NCI-H510A (cell line): ENCODE measurements around the gene COL6A2.
"Not testable (repeated sequence)": the region's sequence is repeated elsewhere in the genome, so short reads cannot be mapped to it uniquely, and the experiment has no call there.

Experiments
- DNase-seq: peaks from one replicate; lab custom pipeline; 2025; lab: John Stamatoyannopoulos, UW

COL6A2 gene

GRCh38 chr21:46061063-46061462 lies 36.8 kb upstream of the COL6A2 start:
- DNase-seq, result no peak

GRCh38 chr21:46061518-46061917 lies 36.4 kb upstream of the COL6A2 start:
- DNase-seq, result no peak

- no peak for DNase-seq
Observed at GRCh38 chr21:46061950-46062349, 36.0 kb upstream of the COL6A2 start.

- no peak for DNase-seq
Observed at GRCh38 chr21:46062471-46063211, 35.3 kb upstream of the COL6A2 start.

GRCh38 chr21:46063227-46063626 lies 34.7 kb upstream of the COL6A2 start:
- no peak for DNase-seq

GRCh38 chr21:46063734-46064680 lies 33.9 kb upstream of the COL6A2 start:
- DNase-seq, result no peak

- no peak for DNase-seq
Observed at GRCh38 chr21:46064870-46065214, 33.1 kb upstream of the COL6A2 start.

GRCh38 chr21:46065215-46065913 lies 32.5 kb upstream of the COL6A2 start:
- DNase-seq, result no peak

- no peak for DNase-seq
Observed at GRCh38 chr21:46065914-46066551, 31.9 kb upstream of the COL6A2 start.

GRCh38 chr21:46066591-46067331 lies 31.2 kb upstream of the COL6A2 start:
- no peak for DNase-seq

- DNase-seq, result no peak
Observed at GRCh38 chr21:46067505-46068201, 30.3 kb upstream of the COL6A2 start.

- DNase-seq, result no peak
Observed at GRCh38 chr21:46068516-46069079, 29.3 kb upstream of the COL6A2 start.

- DNase-seq, result no peak
Observed at GRCh38 chr21:46069166-46069565, 28.7 kb upstream of the COL6A2 start.

- DNase-seq, result no peak
Observed at GRCh38 chr21:46069719-46070279, 28.1 kb upstream of the COL6A2 start.

GRCh38 chr21:46071082-46071481 lies 26.8 kb upstream of the COL6A2 start:
- DNase-seq, result no peak

GRCh38 chr21:46076724-46077123 lies 21.2 kb upstream of the COL6A2 start:
- not testable (repeated sequence) for DNase-seq

GRCh38 chr21:46077674-46078101 lies 20.2 kb upstream of the COL6A2 start:
- DNase-seq, result no peak

- no peak for DNase-seq
Observed at GRCh38 chr21:46078322-46078977, 19.5 kb upstream of the COL6A2 start.

- no peak for DNase-seq
Observed at GRCh38 chr21:46078978-46079351, 18.9 kb upstream of the COL6A2 start.
